HG02973 (cell line): ENCODE results near the gene MYDGF.
"Not testable (repeated sequence)": the region's sequence is repeated elsewhere in the genome, so short reads cannot be mapped to it uniquely, and the experiment has no call there.

ENCODE experiments used
- ATAC-seq: cut with Tn5 transposase; IDR thresholded peaks from one replicate; pipeline ENCODE4 v1.9.1; 2021; ENCODE audit warnings: moderate library complexity; ENCODE audit not compliant: unreplicated experiment

The MYDGF gene

DNA sequence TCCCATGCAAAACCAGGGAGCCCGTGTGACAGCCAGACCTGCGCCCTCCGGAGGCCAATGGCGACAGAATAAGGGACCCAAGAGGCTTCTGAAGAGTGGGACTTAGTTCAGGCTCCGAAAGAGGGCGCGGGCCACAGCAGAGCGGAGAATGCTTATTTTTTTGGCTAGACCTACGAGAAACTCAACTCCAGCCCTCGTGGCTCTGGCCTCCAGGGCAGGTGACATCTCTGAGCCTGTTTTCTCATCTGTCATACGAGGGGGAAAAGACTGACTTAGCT is 30.5 kb upstream of the MYDGF start:
- ATAC-seq = no peak

DNA sequence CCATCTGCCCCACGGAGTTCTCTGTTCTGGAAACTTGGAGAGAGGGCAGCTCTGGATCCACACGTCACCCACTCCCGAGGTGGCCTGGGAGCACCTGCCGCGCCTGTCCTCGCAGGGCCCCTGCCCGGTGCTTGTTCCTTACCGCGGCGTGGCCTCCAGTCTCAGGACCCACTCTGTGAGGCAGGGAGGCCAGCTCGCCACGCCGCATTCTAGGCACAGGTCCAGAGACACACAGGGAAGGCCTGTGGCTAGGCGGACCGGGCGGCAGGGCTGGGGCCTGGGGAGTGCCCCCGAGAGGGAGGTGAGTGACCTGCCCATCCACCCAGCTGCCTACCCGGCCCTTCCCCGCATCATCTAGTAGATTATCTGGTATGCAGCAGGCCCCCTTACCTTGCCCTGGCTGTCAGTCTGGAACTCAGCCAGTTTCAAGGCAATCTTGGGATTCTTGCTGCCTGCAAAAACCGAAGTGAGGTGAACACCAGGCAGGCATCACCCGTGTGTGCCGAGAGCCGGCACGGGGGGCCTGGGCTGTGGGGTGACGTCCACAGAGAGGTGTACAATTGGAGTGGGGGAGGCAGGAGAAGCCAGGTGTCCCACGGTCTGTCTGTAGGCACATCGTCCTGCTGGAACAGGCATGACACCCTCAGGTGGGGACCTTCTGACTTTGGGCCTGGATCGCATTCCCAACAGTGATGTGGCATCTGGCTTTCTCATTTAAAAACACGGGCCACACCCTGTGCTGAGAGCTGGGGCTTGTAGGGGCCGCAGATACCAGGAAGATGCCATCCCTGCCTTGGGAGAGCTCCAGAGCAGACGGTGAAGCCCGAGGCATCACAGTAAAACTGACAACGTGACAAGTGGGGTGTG is 29.9 kb upstream of the MYDGF start:
- no peak for ATAC-seq

DNA sequence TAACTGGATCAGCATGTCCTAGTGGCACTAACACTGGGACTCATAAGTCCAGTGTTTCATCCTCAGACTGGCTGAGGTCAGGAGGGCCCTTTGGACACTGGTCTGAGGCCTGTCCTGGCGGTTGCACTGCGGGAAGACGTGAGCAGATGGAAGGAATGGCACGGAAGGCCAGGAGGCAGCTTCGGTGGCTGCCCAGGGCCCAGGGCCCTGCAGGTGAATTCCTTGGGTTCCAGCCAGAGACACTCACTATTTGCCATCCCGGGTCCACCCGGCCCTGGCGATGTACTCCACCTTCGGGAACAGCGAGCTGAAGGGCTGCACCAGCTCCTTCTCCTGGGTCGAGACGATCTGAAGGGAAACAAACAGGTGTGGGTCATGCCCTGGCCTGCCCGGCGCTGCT is 27.2 kb upstream of the MYDGF start:
- ATAC-seq = no peak

DNA sequence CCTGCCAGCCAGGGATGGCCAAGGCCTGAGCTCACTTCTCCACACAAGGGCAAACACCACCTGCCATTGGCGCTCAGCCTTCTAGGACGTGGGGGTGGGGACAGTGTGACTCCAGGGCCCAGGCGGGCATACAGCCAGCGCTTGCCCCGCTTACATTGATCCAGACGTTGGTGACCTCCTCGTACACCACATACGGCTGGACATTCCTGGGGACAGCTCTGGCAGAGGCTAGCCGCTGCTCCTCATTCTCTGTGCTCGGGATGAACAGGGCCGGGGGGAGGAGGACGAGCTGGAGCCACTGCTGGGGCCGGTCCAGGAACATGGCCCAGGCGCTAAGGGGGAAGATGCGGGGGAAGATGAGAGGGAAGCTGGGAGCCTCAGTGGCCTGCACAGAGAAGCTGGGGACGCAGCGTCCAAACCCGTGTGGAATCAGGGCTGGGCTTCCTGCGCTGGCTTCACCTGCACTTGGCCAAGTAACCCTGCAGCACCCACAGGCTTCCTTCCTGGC is 25.1 kb upstream of the MYDGF start:
- no peak for ATAC-seq

DNA sequence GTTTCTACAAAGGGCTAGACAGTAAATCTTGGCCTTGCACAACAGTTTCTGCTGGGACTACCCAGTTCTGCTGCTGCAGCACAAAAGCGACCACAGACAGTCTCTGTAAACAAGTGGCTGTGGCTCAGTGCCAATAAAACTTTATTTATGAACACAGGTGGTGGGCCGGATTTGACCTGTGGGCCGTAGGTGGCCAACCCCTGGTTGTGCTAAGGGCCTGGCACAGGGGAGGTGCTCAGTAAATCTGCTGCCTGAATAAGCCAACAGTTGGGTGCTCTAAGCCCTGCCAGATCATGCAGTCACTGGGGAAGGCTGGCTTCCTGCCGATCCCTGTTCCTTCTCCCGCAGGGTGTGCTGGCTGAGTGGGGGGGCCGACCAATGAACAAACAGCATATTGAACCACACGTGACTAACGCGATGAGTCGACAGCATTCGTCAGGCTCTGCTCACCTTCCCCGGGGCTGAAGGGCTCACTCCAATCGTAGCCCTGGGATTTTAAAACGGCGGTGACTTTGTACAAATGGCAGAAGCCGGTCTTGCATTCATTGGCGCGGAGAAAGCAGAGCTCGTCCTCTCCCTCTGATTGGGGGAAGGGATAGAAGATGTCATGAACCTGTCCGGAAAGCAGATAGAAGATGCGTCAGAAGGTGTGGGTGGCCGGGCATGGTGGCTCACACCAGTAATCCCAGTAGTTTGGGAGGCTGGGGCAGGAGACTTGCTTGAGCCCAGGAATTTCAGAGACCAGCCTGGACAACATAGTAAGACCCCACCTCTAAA is 24.3 kb upstream of the MYDGF start:
- no peak for ATAC-seq

DNA sequence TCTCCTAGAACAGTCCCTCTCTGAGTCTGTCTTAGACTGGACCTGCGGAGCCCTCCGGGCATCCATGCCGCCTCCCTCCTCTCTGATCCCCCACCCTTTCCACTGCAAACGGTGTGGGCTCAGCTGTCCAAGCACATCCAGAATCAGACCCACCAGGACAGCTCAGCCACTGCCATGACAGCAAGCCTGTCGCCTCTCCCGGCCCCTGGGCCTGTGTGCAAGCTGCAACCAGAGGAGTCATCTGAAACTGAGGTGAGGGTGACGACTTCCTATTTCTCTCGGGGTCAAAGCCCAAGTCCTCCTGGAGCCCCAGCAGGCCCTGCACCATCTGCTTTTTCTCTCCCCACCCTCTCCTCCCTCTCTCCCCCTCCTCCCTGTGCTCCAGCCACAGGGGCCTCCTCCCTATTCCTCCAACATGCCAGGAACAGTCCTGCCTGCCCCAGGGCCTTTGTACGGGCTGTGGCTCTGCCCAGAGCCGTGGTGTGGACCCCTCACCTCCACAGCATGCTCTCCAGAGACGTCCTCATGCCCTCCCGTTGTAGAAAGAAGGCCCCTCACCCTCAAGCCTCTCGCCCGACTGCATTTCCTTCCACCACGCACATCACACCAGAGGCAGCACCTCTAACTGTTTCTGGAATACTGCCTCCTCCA is 23.5 kb upstream of the MYDGF start:
- ATAC-seq = no peak

DNA sequence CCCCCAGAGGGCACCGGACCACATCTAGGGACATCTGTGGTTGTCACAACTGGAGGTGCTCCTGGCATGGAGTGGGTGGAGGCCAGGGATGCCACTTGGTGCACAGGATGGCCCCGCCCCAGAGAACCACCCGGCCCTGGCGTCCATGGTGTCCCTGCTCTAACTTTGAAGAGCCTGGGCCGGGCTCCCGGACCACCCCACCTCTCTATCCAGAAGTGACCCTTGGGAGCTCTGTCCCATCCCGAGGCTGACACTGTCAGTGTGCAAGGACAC is 22.9 kb upstream of the MYDGF start:
- no peak for ATAC-seq

DNA sequence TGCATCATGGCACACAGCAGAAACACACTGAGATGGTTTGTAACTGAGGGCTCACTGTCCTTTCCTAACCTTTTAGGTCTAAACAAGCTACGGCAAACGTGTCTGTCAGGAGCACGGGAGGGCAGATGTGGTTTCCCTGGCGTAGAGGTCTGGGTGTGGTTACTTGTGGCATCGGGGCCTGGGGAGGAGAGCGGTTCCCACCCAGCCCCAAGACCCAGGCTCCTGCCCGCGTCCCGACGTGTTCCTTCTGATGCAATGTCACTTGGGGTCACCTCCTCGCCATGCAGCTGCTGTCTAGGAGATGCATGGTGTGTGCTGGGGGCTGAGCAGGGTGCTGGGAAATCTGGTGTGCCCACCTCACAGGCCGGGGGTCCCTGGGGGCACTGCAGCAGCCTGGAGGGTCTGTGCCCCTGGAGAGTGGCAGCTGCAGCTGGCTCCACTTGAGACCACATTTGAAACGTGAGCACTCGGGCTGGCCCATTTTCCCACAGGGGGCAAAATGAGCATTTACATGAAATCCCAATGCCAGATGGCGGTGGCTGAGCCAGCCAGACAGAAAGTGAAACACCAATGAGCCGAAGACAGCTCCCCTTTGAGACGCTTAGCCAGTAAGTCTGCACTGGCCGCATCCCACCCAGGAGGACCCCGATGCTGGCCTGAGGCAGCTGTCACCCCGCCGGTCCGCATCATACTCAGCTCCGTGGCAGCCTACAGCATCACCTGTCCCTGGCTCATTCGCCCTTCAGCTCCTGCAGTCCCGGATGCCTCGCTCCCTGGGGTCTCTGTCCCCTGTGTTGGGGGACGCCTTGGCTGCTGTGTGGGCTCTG is 22.3 kb upstream of the MYDGF start:
- ATAC-seq = no peak

DNA sequence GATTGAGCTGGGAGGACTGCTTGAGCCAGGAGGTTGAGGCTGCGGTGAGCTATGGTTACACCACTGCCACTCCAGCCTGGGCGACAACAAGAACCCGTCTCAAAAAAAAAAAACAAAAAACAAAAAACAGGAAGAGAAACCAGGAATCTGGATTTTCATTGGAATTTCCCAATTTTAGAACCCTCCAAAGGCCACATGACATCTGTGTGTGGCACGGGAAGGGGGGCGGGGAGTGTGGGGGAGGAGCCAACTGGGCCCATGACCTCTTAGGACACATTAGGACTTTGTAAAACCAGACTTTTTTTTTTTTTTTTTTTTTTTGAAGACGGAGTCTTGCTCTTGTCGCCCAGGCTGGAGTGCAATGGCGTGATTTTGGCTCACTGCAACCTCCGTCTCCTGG is 21.2 kb upstream of the MYDGF start:
- no peak for ATAC-seq

DNA sequence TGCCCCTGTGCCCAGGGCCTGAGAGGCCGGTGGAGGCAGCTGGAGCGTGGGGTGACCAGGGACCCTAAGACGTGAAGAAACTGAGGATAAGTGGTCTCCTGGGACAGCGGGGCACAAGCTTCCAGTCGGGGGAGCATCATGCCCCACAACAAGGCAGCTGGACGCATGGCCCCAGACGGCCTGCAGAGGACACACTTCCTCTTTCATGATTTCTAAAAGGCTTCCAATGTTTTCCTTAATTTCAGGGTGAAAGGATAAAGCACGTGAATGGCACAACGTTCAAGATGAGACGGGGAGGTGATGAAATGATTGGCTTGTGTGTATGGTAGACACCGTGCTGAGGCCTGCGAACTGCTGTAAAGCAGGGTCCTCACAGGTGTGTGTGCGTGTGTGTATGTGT is 20.2 kb upstream of the MYDGF start:
- no peak for ATAC-seq

DNA sequence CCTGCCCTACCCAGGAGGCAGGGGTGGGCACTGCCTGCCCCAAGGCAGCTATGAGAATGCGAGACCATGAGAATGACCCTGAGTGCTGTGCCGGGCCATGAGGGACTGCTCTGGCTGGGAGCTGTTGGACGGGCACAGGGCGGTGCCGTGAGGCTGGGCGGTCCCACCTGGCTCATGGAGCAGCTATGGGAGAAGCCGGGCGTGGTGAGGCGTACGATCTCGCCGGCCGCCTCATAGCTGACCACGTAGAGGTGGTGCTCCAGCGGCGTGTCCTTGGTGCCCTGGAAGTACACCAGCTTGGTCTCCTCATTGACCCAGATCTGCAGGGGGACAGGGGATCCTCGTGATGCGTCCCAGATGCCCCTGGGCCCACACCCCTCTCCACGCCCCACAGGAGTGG is 19.3 kb upstream of the MYDGF start:
- no peak for ATAC-seq

DNA sequence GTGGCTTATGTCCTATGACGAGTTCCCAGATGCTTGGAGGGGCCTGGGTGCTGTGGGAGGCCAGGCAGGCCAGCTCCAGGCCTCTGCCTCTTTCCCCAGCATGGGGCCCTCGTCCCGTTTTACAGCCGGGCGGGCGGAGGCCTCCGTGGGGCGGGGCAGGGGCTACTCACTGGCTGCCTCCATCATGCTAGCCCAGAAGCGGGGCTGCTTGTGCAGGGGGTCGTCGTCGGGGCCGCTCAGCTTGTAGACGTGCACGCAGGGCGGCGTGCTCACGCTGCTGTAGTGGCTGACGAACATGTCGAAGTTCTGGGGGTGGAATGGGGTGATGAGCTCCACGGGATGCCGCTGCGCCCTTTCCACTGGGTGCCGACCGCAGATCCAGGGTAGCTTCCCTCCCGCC is 18.4 kb upstream of the MYDGF start:
- ATAC-seq = no peak

DNA sequence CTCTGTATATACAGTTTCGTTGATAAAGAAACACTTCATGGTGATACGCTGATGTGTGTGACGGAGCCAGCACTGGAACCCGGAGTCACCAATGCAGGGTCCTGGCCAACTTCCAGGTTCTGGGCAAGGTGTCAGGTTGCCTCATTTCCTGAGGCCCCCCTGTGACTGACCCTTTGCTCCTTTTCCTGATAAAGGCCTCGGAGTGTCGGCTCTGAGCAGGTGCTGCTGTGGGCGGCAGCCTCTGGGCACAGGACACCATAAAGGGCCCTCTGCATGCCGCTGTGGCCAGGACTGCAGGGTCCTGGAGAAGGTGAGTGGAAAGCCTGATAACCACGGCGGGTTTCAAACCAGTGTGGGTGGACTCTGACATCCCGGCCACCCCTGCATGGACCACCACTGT is 17.3 kb upstream of the MYDGF start:
- ATAC-seq = no peak

DNA sequence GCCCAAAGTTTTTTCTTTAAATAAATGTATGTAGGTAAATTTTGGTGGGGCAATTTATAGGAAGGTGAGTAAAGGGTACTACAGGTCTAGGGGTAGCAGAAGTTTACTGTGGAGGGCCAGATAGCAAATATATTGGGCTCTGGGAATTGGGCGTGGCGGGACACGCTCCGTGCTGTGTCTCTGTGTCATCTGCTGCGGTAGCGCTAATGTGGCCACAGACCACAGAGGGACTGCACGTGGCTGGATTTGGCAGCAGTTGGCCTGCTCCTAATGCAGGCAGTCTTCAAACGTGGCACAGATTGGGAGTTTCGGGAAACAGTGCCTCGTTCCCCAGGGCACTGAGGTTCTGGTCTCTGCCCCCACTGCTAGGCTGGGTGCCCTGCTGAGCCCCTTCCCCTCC is 16.6 kb upstream of the MYDGF start:
- ATAC-seq = no peak

DNA sequence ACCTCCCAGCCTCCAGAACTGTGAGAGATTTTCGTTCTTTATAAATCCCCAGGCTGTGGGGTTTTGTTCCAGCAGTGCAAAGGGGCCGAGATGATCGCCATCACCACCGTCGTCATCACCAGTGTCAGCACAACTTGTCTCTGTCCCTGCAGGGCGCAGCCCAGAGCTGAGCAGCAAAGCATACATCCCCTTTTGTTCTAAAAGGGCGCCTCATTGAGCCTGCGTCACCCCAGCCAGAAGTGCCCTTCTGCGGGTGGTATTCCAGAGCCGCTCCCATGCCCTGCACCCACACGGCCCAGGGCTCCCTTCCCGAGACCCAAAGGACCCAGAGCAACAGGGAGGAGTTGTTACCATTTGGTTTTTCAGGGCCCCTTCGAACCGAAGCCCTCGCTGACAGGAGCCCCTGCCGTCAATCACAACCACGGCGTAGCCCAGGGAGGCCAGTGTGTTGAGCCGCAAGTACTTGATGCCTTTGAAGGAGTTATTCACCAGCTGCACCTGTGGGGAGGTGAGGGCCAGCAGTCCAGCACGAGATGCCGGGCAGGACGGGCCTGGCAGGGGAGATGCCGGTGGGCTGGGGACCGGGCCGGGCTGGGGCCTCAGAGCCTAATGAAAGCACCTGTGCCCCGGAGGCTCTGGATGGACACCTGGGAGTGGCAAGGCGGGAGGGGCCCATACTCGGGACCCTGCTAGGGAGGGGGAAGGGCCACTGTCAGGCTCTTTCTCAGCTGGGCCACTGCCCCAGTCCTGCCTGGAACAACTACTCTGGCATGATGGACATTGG is 14.4 kb upstream of the MYDGF start:
- no peak for ATAC-seq

DNA sequence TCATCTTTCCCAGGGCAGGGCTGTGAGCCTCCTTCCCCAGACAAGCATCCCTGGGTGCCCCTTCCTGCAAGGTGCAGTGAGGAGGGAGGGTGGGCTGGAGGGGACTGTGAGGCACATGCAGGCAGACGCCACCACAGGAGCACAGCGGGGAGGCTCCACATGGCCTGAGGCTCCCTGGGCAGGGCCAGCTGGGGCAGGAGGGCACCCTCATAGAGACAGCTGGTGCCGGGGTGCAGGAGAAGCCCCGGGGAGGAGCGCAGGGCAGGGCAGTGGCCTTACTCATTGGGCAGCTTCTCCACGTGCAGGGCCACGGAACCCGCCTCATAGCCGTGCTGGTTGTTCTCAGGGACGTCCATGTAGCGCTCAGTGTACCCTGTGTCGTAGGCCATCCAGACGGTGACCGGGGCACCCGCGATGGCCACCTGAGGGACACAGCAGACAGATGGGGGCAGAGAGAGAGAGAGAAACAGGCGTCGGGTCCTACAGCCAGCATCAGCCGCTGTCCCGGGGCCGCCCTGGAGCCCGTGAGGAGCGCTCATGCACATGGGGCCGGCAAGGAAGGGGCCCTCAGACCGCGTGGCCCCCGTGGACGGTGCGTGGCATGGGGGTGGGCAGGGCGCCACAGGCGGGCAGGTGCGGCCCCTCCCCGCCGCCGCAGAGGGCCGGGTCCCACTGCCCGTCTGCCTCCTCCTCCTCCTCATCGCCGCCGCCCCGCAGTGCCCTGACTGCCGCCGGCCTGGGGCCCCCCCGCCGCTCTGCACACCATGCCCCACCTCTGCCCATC is 12.5 kb upstream of the MYDGF start:
- no peak for ATAC-seq

DNA sequence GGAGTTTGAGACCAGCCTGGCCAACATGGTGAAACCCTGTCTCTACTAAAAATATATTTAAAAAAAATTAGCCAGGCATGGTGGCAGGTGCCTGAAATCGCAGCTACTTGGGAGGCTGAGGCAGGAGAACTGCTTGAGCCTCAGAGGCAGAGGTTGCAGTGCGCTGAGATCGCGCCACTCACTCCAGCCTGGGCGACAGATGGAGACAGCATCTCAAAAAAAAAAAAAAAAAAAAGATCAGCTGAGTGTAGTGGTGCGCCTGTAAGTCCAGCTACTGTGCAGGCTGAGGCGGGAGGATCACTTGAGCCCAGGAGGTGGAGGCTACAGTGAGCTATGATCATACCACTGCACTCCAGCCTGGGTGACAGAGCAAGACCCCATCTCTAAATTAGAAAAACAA is 9.9 kb upstream of the MYDGF start:
- ATAC-seq = not testable (repeated sequence)

DNA sequence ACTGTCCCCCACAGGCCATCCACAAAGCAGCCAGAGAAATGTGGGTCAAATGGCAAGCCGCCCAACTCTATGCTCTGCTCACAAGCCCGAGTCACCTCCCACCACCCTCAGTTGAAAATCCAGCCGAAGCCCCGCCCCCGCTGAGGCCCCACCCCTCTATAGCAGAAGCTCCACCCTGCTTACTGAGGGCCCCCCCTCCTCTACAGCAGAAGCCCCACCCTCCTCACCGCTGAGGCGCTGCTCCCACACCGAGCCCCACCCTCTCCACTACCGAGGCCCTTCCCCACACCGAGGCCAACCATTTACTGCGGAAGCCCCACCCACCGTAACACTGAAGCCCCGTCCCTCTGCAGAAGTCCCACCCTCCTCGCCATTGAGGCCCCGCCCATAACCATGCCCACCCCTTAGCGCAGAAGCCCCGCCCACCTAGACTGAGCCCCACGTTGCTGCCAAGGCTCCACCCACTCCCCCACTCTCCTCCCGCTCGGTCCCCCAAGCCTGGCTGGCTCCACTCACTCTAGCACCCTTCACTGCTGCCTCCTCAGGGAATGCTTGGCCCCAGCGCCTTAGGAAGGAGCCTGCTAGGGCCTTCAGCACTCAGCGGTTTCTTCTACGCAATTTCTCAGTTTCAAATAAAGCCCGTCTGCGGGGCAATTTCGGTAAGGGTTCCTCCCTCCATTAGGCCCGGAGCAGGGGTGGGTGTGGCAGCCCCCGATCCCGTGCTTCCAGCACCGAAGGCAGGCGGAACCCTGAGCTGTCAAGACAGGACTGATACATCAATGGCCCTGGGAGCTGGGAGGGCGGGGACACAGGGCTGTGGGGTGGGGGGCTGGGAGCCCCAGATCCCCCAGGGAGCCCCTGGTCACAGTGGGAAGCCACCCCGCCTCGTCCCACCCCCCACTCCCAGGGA is 9.0 kb upstream of the MYDGF start:
- no peak for ATAC-seq
